Smooth muscle cell (in vitro differentiated cells): ENCODE data around the gene SORBS1. TPM values are rescaled to one million over a fixed set of nuclear protein-coding genes. Genes with fewer than 3 reads are reported as not detected.

Source experiments
- DNase-seq: peaks from one replicate; lab custom pipeline; 2025; ENCODE audit not compliant: unreplicated experiment; lab: John Stamatoyannopoulos, UW
- H2AFZ ChIP-seq: fragments of 200-600 bp; sonication (generic); 2 replicates; pipeline ENCODE4 v1.6.0; 2016; ENCODE audit warnings: antibody characterized with exemption, low read depth, mild to moderate bottlenecking
- H3F3A ChIP-seq: fragments of 200-600 bp; sonication (generic); 2 replicates; pipeline ENCODE4 v1.6.0; 2017; ENCODE audit warnings: antibody characterized with exemption, low read depth
- H3K27ac ChIP-seq: fragments of 200-600 bp; sonication (generic); 2 replicates; pipeline ENCODE4 v1.5.1; 2016; ENCODE audit warnings: low read depth, mild to moderate bottlenecking
- H3K27me3 ChIP-seq: fragments of 200-600 bp; sonication (generic); 2 replicates; pipeline ENCODE4 v1.6.1; 2016; ENCODE audit warnings: low read depth, mild to moderate bottlenecking
- H3K36me3 ChIP-seq: fragments of 200-600 bp; sonication (generic); 2 replicates; pipeline ENCODE4 v1.5.1; 2016; ENCODE audit warnings: low read depth
- H3K4me1 ChIP-seq: fragments of 200-600 bp; sonication (generic); 2 replicates; pipeline ENCODE4 v1.5.1; 2016; ENCODE audit warnings: low read depth
- H3K4me2 ChIP-seq: fragments of 200-600 bp; sonication (generic); 2 replicates; pipeline ENCODE4 v1.6.0; 2016; ENCODE audit warnings: mild to moderate bottlenecking
- H3K4me3 ChIP-seq: fragments of 200-600 bp; sonication (generic); 2 replicates; pipeline ENCODE4 v1.5.1; 2016; ENCODE audit warnings: mild to moderate bottlenecking
- H3K79me2 ChIP-seq: fragments of 200-600 bp; sonication (generic); 2 replicates; pipeline ENCODE4 v1.6.0; 2016; ENCODE audit warnings: low read depth, mild to moderate bottlenecking
- H3K9ac ChIP-seq: fragments of 200-600 bp; sonication (generic); 2 replicates; pipeline ENCODE4 v1.6.0; 2016; ENCODE audit warnings: low read depth
- H3K9me3 ChIP-seq: fragments of 200-600 bp; sonication (generic); replicated peaks from 2 replicates; pipeline ENCODE4 v1.5.1; 2016; ENCODE audit warnings: low read depth
- H4K20me1 ChIP-seq: fragments of 200-600 bp; sonication (generic); 2 replicates; pipeline ENCODE4 v1.6.0; 2016; ENCODE audit warnings: low read depth
- WGBS: methylation state at CpG from one replicate; pipeline ENCODE4 v1.1.7; 2016; ENCODE audit warnings: low lambda C conversion rate; 5-methylcytosine and 5-hydroxymethylcytosine counted together
- polyA plus RNA-seq: library from polyadenylated mRNA; unstranded; fragments of >200 nt; fragmentation: Nextera tagmentation; extraction: Ambion mirVana; gene quantifications from 2 replicates; pipeline ENCODE4 v1.2.1, GENCODE V29; 2016
- total RNA-seq: library from RNA; depleted of rRNA; stranded (reverse); fragments of >200 nt; gene quantifications from 2 replicates; pipeline ENCODE4 v1.2.3, GENCODE V29; 2014
- TF ChIP-seq, protein P1 (sequence below): fragments of 200-600 bp; sonication (generic); IDR thresholded peaks from 2 replicates; pipeline ENCODE4 v1.5.1; 2017; ENCODE audit warnings: borderline replicate concordance, mild to moderate bottlenecking, antibody characterized with exemption; ENCODE audit not compliant: insufficient read depth, poor library complexity, severe bottlenecking

SORBS1 gene
- total and polyA plus RNA-seq, 2 experiments from 2014 or later = 14.6 to 21.0 TPM

GRCh38 chr10:95354110-95354509 is 207.1 kb downstream of the SORBS1 start:
- H4K20me1 ChIP-seq = no peaks in the 10 kb centered on the region
- no peak overlapping the region for H3K4me2 ChIP-seq
- no peaks in the 10 kb centered on the region for H3K27me3 ChIP-seq
- H3K4me3 ChIP-seq = no peak overlapping the region
- no peak overlapping the region for H3K27ac ChIP-seq
- H3F3A ChIP-seq = no peaks in the 10 kb centered on the region
- TF ChIP-seq, protein P1, sequence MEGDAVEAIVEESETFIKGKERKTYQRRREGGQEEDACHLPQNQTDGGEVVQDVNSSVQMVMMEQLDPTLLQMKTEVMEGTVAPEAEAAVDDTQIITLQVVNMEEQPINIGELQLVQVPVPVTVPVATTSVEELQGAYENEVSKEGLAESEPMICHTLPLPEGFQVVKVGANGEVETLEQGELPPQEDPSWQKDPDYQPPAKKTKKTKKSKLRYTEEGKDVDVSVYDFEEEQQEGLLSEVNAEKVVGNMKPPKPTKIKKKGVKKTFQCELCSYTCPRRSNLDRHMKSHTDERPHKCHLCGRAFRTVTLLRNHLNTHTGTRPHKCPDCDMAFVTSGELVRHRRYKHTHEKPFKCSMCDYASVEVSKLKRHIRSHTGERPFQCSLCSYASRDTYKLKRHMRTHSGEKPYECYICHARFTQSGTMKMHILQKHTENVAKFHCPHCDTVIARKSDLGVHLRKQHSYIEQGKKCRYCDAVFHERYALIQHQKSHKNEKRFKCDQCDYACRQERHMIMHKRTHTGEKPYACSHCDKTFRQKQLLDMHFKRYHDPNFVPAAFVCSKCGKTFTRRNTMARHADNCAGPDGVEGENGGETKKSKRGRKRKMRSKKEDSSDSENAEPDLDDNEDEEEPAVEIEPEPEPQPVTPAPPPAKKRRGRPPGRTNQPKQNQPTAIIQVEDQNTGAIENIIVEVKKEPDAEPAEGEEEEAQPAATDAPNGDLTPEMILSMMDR = no peak
- H3K36me3 ChIP-seq = no peaks in the 10 kb centered on the region
- DNase-seq = no peak
- H3K79me2 ChIP-seq = no peaks in the 10 kb centered on the region
- H3K9me3 ChIP-seq = no peaks in the 10 kb centered on the region
- H2AFZ ChIP-seq = no peak overlapping the region
- no peak overlapping the region for H3K9ac ChIP-seq
- no peaks in the 10 kb centered on the region for H3K4me1 ChIP-seq

GRCh38 chr10:95353123-95353522 is 208.0 kb downstream of the SORBS1 start:
- H3K4me3 ChIP-seq = no peak overlapping the region
- no peaks in the 10 kb centered on the region for H3K79me2 ChIP-seq
- H2AFZ ChIP-seq = no peak overlapping the region
- H3K9ac ChIP-seq = no peak overlapping the region
- TF ChIP-seq, protein P1 = no peak
- no peaks in the 10 kb centered on the region for H4K20me1 ChIP-seq
- H3K27ac ChIP-seq = no peak overlapping the region
- H3K27me3 ChIP-seq = no peaks in the 10 kb centered on the region
- H3K4me1 ChIP-seq = no peaks in the 10 kb centered on the region
- H3F3A ChIP-seq = no peaks in the 10 kb centered on the region
- no peak for DNase-seq
- no peak overlapping the region for H3K4me2 ChIP-seq
- H3K36me3 ChIP-seq = no peaks in the 10 kb centered on the region
- no peaks in the 10 kb centered on the region for H3K9me3 ChIP-seq

- no peak for DNase-seq
- Histone ChIP-seq H3K4me1 (no peaks in the 10 kb centered on the region), H3K4me2 (no peak overlapping the region), H3K27ac (no peak overlapping the region), H3F3A (no peaks in the 10 kb centered on the region), H3K36me3 (no peaks in the 10 kb centered on the region), H4K20me1 (no peaks in the 10 kb centered on the region), H3K27me3 (no peaks in the 10 kb centered on the region), H2AFZ (no peak overlapping the region), H3K9me3 (no peaks in the 10 kb centered on the region), H3K4me3 (no peak overlapping the region), H3K9ac (no peak overlapping the region), H3K79me2 (no peaks in the 10 kb centered on the region)
- TF ChIP-seq, protein P1 = no peak
- 92% methylated on average over 2 of the region's 2 CpGs for WGBS
Observed at GRCh38 chr10:95352684-95353083, 208.5 kb downstream of the SORBS1 start.

GRCh38 chr10:95350830-95351228 is 210.3 kb downstream of the SORBS1 start:
- H3K27me3 ChIP-seq = no peaks in the 10 kb centered on the region
- no peaks in the 10 kb centered on the region for H4K20me1 ChIP-seq
- H3K9me3 ChIP-seq = no peaks in the 10 kb centered on the region
- TF ChIP-seq, protein P1 = no peak
- no peaks in the 10 kb centered on the region for H3F3A ChIP-seq
- no peak overlapping the region for H2AFZ ChIP-seq
- no peak overlapping the region for H3K27ac ChIP-seq
- no peak overlapping the region for H3K4me3 ChIP-seq
- H3K4me1 ChIP-seq = peaks cover 10% of the 10 kb centered on the region
- H3K79me2 ChIP-seq = no peaks in the 10 kb centered on the region
- H3K36me3 ChIP-seq = no peaks in the 10 kb centered on the region
- WGBS = 89% methylated on average over 2 of the region's 2 CpGs
- H3K4me2 ChIP-seq = no peak overlapping the region
- H3K9ac ChIP-seq = no peak overlapping the region
- DNase-seq = no peak
